ENCODE results near the gene HDX. TPM values are rescaled to one million over a fixed set of nuclear protein-coding genes. Genes with fewer than 3 reads are reported as not detected.

HDX gene
- total and polyA plus RNA-seq, 2 of the 13 experiments (the other 11 are each of a cell fraction or from before 2014, with no cell fraction given): 0.20 TPM; not detected in 1

DNA sequence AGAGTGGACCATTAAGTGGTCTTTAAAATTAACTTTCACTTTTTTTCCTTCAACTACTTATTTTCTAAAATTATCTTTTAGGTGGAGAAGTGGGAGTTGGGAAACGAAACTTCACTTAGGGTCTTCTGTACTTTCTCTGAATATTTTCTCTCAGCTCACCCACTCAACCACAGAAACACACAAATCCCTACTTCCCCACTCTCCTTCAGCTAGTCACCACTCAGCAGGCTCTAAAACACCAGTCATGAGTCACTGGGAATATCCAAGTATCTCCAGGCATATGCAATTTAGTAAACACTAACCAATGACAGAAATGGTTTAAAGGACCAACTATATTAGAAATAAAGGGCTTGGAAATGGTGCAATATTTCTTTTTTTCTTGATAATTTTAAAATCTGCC lies 161.3 kb downstream of the HDX start (continued):
- TF ChIP-seq, protein P1, sequence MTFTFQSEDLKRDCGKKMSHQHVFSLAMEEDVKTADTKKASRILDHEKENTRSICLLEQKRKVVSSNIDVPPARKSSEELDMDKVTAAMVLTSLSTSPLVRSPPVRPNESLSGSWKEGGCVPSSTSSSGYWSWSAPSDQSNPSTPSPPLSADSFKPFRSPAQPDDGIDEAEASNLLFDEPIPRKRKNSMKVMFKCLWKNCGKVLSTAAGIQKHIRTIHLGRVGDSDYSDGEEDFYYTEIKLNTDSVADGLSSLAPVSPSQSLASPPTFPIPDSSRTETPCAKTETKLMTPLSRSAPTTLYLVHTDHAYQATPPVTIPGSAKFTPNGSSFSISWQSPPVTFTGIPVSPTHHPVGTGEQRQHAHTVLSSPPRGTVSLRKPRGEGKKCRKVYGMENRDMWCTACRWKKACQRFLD (CRISPR knock-in tag; IDR thresholded peaks at IDR 0.05; ENCODE audit: borderline replicate concordance): no peak
- TF ChIP-seq, protein P2, sequence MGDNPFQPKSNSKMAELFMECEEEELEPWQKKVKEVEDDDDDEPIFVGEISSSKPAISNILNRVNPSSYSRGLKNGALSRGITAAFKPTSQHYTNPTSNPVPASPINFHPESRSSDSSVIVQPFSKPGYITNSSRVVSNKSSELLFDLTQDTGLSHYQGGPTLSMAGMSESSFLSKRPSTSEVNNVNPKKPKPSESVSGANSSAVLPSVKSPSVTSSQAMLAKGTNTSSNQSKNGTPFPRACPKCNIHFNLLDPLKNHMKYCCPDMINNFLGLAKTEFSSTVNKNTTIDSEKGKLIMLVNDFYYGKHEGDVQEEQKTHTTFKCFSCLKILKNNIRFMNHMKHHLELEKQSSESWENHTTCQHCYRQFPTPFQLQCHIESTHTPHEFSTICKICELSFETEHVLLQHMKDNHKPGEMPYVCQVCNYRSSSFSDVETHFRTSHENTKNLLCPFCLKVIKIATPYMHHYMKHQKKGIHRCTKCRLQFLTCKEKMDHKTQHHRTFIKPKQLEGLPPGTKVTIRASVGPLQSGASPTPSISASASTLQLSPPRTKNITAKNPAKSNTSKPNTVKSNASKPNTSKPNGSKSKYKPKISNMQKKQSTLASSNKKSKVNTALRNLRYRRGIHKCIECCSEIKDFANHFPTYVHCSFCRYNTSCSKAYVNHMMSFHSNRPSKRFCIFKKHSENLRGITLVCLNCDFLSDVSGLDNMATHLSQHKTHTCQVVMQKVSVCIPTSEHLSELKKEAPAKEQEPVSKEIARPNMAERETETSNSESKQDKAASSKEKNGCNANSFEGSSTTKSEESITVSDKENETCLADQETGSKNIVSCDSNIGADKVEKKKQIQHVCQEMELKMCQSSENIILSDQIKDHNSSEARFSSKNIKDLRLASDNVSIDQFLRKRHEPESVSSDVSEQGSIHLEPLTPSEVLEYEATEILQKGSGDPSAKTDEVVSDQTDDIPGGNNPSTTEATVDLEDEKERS (CRISPR knock-in tag; IDR thresholded peaks at IDR 0.05): no peak
- TF ChIP-seq ZNF841 (CRISPR knock-in tag; IDR thresholded peaks at IDR 0.05; ENCODE audit: borderline replicate concordance): no peak
- TF ChIP-seq ZNF567 (CRISPR knock-in tag; IDR thresholded peaks at IDR 0.05; ENCODE audit: borderline replicate concordance): no peak
- TF ChIP-seq ZFY (CRISPR knock-in tag; IDR thresholded peaks at IDR 0.05): no peak
- TF ChIP-seq ZNF430 (CRISPR knock-in tag; IDR thresholded peaks at IDR 0.05): no peak
- TF ChIP-seq RARG (CRISPR knock-in tag; IDR thresholded peaks at IDR 0.05; ENCODE audit: low read depth): no peak
- TF ChIP-seq RFXAP (CRISPR knock-in tag; IDR thresholded peaks at IDR 0.05; ENCODE audit: borderline replicate concordance): no peak
- TF ChIP-seq MXD4 (CRISPR knock-in tag; IDR thresholded peaks at IDR 0.05): no peak
